HepG2 (cell line): ENCODE results near the gene ZNF148. TPM values are rescaled to one million over a fixed set of nuclear protein-coding genes. Genes with fewer than 3 reads are reported as not detected.

ENCODE experiments used
- CBX1 ChIP-seq: IDR thresholded peaks from one replicate; pipeline ENCODE4 v1.6.1; 2016; ENCODE audit warnings: antibody characterized with exemption, low read depth
- CENPX ChIP-seq: sonication (generic); formaldehyde crosslinking; IDR thresholded peaks from 2 replicates; pipeline ENCODE4 v1.9.0; 2021; ENCODE audit warnings: mild to moderate bottlenecking, missing genetic modification reagents, moderate library complexity
- EP300 ChIP-seq, 3 experiments: sonication (generic) in 1 of 3; formaldehyde crosslinking in 1 of 3; IDR thresholded peaks; 2 replicates each; pipeline versions ENCODE4 v1.5.1 to v1.6.1; 2011 to 2020; ENCODE audit warnings: low read depth in 2 of 3, low read length in 2 of 3, borderline replicate concordance in 1 of 3, improper control_type of control experiment in 1 of 3, mild to moderate bottlenecking in 1 of 3, missing genetic modification reagents in 1 of 3, moderate library complexity in 1 of 3
- GATAD2A ChIP-seq: IDR thresholded peaks from 2 replicates; pipeline ENCODE4 v1.6.1; 2016
- GTF2F1 ChIP-seq: fragments of 150-350 bp; IDR thresholded peaks from 2 replicates; pipeline ENCODE4 v1.6.1; 2014; ENCODE audit warnings: low read length
- HDAC2 ChIP-seq: sonication (generic); formaldehyde crosslinking; IDR thresholded peaks from 2 replicates; pipeline ENCODE4 v1.4.0; 2020; ENCODE audit warnings: missing genetic modification reagents
- JUNB ChIP-seq: sonication (generic); formaldehyde crosslinking; IDR thresholded peaks from 2 replicates; pipeline ENCODE4 v1.8.0; 2022; ENCODE audit warnings: missing genetic modification reagents, mild to moderate bottlenecking, borderline replicate concordance
- MED1 ChIP-seq: sonication (generic); formaldehyde crosslinking; IDR thresholded peaks from 2 replicates; pipeline ENCODE4 v1.4.0; 2020; ENCODE audit warnings: missing genetic modification reagents
- MYC ChIP-seq: sonication (generic); formaldehyde crosslinking; IDR thresholded peaks from 2 replicates; pipeline ENCODE4 v1.9.0; 2021; ENCODE audit warnings: missing genetic modification reagents, borderline replicate concordance
- NAIF1 ChIP-seq: sonication (generic); formaldehyde crosslinking; IDR thresholded peaks from 2 replicates; pipeline ENCODE4 v1.5.0; 2020; ENCODE audit warnings: mild to moderate bottlenecking, missing genetic modification reagents, borderline replicate concordance
- NFIC ChIP-seq: IDR thresholded peaks from 2 replicates; pipeline ENCODE4 v1.6.1; 2012; ENCODE audit warnings: mild to moderate bottlenecking, low read length, inconsistent platforms
- NR2F6 ChIP-seq, 2 experiments: IDR thresholded peaks; 2 replicates each; pipeline ENCODE4 v1.6.1; 2016; ENCODE audit warnings: antibody characterized with exemption in 1 of 2, mild to moderate bottlenecking in 1 of 2
- PPARG ChIP-seq: conservative IDR thresholded peaks from 2 replicates; pipeline ENCODE4 v1.6.1; 2016; ENCODE audit warnings: missing biosample characterization, missing genetic modification reagents
- RARA ChIP-seq: IDR thresholded peaks from 2 replicates; pipeline ENCODE4 v1.6.1; 2016; ENCODE audit warnings: missing genetic modification reagents, missing compliant biosample characterization
- RBAK ChIP-seq: sonication (generic); formaldehyde crosslinking; IDR thresholded peaks from 2 replicates; pipeline ENCODE4 v1.5.1; 2020; ENCODE audit warnings: mild to moderate bottlenecking, missing genetic modification reagents
- RCOR2 ChIP-seq: IDR thresholded peaks from 2 replicates; pipeline ENCODE4 v1.6.1; 2016; ENCODE audit warnings: missing biosample characterization, missing genetic modification reagents
- RXRB ChIP-seq: IDR thresholded peaks from 2 replicates; pipeline ENCODE4 v1.6.1; 2016; ENCODE audit warnings: borderline replicate concordance, missing genetic modification reagents, missing compliant biosample characterization
- SAP130 ChIP-seq: IDR thresholded peaks from 2 replicates; pipeline ENCODE4 v1.6.1; 2016; ENCODE audit warnings: low read depth
- YEATS2 ChIP-seq: sonication (generic); formaldehyde crosslinking; IDR thresholded peaks from 2 replicates; pipeline ENCODE4 v1.4.0; 2020; ENCODE audit warnings: missing genetic modification reagents, borderline replicate concordance
- YY1 ChIP-seq: IDR thresholded peaks from 2 replicates; pipeline ENCODE4 v1.6.1; 2011; ENCODE audit warnings: low read length, low read depth, moderate library complexity, mild to moderate bottlenecking; ENCODE audit not compliant: insufficient read depth, insufficient replicate concordance
- ZNF160 ChIP-seq: sonication (generic); formaldehyde crosslinking; IDR thresholded peaks from 2 replicates; pipeline ENCODE4 v1.8.0; 2022; ENCODE audit warnings: mild to moderate bottlenecking, inconsistent platforms, missing genetic modification reagents
- ZNF232 ChIP-seq: sonication (generic); formaldehyde crosslinking; IDR thresholded peaks from 2 replicates; pipeline ENCODE4 v1.4.0; 2020; ENCODE audit warnings: missing genetic modification reagents, borderline replicate concordance
- ZNF788 ChIP-seq: sonication (generic); formaldehyde crosslinking; IDR thresholded peaks from 2 replicates; pipeline ENCODE4 v1.5.0; 2020; ENCODE audit warnings: mild to moderate bottlenecking, missing genetic modification reagents, borderline replicate concordance
- ZSCAN12 ChIP-seq: sonication (generic); formaldehyde crosslinking; IDR thresholded peaks from 2 replicates; pipeline ENCODE4 v1.9.0; 2021; ENCODE audit warnings: mild to moderate bottlenecking, missing genetic modification reagents
- polyA plus RNA-seq, 8 experiments: library from polyadenylated mRNA; depleted of rRNA in 3 of 8; stranded (reverse) in 7 of 8; unstranded in 1 of 8; fragments of >200 nt; fragmentation: Illumina TruSeq in 4 of 8; extraction: Trizol in 4 of 8; gene quantifications; 2 replicates each; pipeline versions ENCODE4 v1.2.1 to v1.2.3, GENCODE V29; 2011 to 2016; ENCODE audit warnings: low read depth in 4 of 8, missing spikeins in 1 of 8, mixed read lengths in 1 of 8; ENCODE audit not compliant: insufficient read depth in 1 of 8
- total RNA-seq, 5 experiments: library from RNA; depleted of rRNA; stranded (reverse); fragments of >200 nt; fragmentation: Illumina TruSeq; extraction: Trizol; gene quantifications; 2 replicates each; pipeline ENCODE4 v1.2.3, GENCODE V29; 2016; ENCODE audit warnings: low read depth in 1 of 5
- TF ChIP-seq, protein P1 (sequence below): sonication (generic); formaldehyde crosslinking; IDR thresholded peaks from 2 replicates; pipeline ENCODE4 v1.5.0; 2020; ENCODE audit warnings: missing genetic modification reagents
- TF ChIP-seq, protein P2 (sequence below): sonication (generic); formaldehyde crosslinking; IDR thresholded peaks from 2 replicates; pipeline ENCODE4 v1.5.1; 2020; ENCODE audit warnings: mild to moderate bottlenecking, moderate library complexity, missing genetic modification reagents
- TF ChIP-seq, protein P3 (sequence below), 2 experiments: fragments of 450-650 bp in 1 of 2; sonication (generic) in 1 of 2; formaldehyde crosslinking; IDR thresholded peaks; 2 replicates each; pipeline versions ENCODE4 v1.5.0 to v1.8.0; 2020 to 2022; ENCODE audit warnings: mild to moderate bottlenecking in 1 of 2, missing genetic modification reagents in 1 of 2

Gene ZNF148
- total and polyA plus RNA-seq, 2 of the 13 experiments (the other 11 are each of a cell fraction or from before 2014, with no cell fraction given): 10.6 to 36.1 TPM

DNA sequence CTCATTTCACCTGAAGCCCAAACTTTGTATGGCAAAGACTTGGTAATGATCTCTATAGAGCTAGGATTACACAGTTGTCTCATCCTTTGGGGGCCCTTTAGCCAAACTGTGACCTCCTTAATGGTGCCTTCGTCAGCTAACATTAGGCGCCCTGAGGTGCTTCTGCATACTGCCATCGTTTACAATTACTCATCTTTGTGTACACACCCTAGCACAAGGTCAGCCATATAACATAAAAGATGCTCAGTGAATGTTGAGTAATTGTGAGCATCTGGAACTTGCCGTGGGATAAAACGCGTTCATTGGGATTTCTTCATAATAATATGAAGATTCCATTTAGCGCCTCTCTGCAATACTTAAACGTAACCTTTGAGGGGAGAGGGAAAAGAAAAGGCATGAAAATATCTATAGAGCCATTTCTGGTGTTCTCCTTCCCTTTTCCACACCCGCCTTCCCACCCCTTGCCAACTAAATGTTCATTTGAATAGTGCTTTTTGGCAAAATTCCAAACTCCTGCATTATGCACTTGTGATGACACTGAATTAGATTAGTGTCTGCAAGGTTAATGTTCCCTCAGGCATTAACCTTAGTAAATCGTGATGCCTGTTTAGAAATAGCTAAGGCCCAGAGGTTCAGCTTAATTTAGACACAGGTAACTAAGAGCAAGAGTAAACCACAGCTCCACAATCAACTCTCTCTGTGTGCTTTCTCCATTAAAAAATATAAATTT, 990 bp upstream of the ZNF148 start (continued):
- TF ChIP-seq RCOR2 (CRISPR knock-in tag): 0 out of 2 replicates have a peak, but pooled peaks have one; percentile 14
- TF ChIP-seq ZNF788 (CRISPR knock-in tag): no peak
- TF ChIP-seq ZNF232: no peak
- peak; percentile 59; the same call in 1 of the 2 replicates for TF ChIP-seq JUNB (CRISPR knock-in tag)
- no peak for TF ChIP-seq MYC (CRISPR knock-in tag)
- TF ChIP-seq YY1: no peak
- peak; percentile 78 for TF ChIP-seq GATAD2A (CRISPR knock-in tag)
- peak; percentile 21; the same call in 1 of the 2 replicates for TF ChIP-seq HDAC2 (CRISPR knock-in tag)
- no peak for TF ChIP-seq GTF2F1
- TF ChIP-seq, protein P1, sequence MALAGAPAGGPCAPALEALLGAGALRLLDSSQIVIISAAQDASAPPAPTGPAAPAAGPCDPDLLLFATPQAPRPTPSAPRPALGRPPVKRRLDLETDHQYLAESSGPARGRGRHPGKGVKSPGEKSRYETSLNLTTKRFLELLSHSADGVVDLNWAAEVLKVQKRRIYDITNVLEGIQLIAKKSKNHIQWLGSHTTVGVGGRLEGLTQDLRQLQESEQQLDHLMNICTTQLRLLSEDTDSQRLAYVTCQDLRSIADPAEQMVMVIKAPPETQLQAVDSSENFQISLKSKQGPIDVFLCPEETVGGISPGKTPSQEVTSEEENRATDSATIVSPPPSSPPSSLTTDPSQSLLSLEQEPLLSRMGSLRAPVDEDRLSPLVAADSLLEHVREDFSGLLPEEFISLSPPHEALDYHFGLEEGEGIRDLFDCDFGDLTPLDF (CRISPR knock-in tag): 0 out of 2 replicates have a peak, but pooled peaks have one; percentile 8
- TF ChIP-seq EP300 (IDR thresholded peaks at IDR 0.05; ENCODE audit: low read depth in 2 of 2, low read length in 2 of 2): peak; percentile 18 to 68; a peak in 2 of 4 replicates
- no peak for TF ChIP-seq EP300 (CRISPR knock-in tag; IDR thresholded peaks at IDR 0.05; ENCODE audit: borderline replicate concordance)
- peak; percentile 73 for TF ChIP-seq RARA (CRISPR knock-in tag)
- peak; percentile 55 for TF ChIP-seq SAP130 (CRISPR knock-in tag)
- no peak for TF ChIP-seq NAIF1 (CRISPR knock-in tag)
- TF ChIP-seq PPARG (CRISPR knock-in tag): peak; percentile 56; the same call in 1 of the 2 replicates
- TF ChIP-seq ZSCAN12 (CRISPR knock-in tag): no peak
- no peak for TF ChIP-seq CBX1
- no peak for TF ChIP-seq ZNF160 (CRISPR knock-in tag)
- peak; percentile 64 for TF ChIP-seq RXRB (CRISPR knock-in tag)
- TF ChIP-seq NFIC: peak; percentile 42; the same call in 1 of the 2 replicates
- TF ChIP-seq, protein P2, sequence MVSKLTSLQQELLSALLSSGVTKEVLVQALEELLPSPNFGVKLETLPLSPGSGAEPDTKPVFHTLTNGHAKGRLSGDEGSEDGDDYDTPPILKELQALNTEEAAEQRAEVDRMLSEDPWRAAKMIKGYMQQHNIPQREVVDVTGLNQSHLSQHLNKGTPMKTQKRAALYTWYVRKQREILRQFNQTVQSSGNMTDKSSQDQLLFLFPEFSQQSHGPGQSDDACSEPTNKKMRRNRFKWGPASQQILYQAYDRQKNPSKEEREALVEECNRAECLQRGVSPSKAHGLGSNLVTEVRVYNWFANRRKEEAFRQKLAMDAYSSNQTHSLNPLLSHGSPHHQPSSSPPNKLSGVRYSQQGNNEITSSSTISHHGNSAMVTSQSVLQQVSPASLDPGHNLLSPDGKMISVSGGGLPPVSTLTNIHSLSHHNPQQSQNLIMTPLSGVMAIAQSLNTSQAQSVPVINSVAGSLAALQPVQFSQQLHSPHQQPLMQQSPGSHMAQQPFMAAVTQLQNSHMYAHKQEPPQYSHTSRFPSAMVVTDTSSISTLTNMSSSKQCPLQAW: 0 out of 2 replicates have a peak, but pooled peaks have one; percentile 1
- TF ChIP-seq CENPX: no peak
- TF ChIP-seq NR2F6 (IDR thresholded peaks at IDR 0.05): 0 out of 2 replicates have a peak, but pooled peaks have one; percentile 42
- TF ChIP-seq NR2F6 (CRISPR knock-in tag; IDR thresholded peaks at IDR 0.05): peak; percentile 53; the same call in 1 of the 2 replicates
- peak; percentile 33 for TF ChIP-seq MED1 (CRISPR knock-in tag)
- no peak for TF ChIP-seq RBAK (CRISPR knock-in tag)
- TF ChIP-seq, protein P3, sequence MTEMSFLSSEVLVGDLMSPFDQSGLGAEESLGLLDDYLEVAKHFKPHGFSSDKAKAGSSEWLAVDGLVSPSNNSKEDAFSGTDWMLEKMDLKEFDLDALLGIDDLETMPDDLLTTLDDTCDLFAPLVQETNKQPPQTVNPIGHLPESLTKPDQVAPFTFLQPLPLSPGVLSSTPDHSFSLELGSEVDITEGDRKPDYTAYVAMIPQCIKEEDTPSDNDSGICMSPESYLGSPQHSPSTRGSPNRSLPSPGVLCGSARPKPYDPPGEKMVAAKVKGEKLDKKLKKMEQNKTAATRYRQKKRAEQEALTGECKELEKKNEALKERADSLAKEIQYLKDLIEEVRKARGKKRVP (CRISPR knock-in tag; IDR thresholded peaks at IDR 0.05): peak in 1 of 2 experiments; percentile 67; a peak in 2 of 4 replicates
- peak; percentile 33; the same call in 1 of the 2 replicates for TF ChIP-seq YEATS2
